GM06990 (cell line): ENCODE data around the gene RSBN1L.

Source experiments
- DNase-seq: peaks from one replicate; pipeline ENCODE4 v3.0.0-alpha.2; 2011; ENCODE audit not compliant: insufficient read length; ENCODE audit errors: extremely low read depth
- H3K27me3 ChIP-seq: replicated peaks from 2 replicates; pipeline ENCODE4 v1.6.0; 2011; ENCODE audit warnings: low read length; ENCODE audit not compliant: control insufficient read depth, insufficient read depth
- H3K36me3 ChIP-seq: 2 replicates; pipeline ENCODE4 v1.5.1; 2011; ENCODE audit warnings: low read length; ENCODE audit not compliant: control insufficient read depth, insufficient read depth
- H3K4me3 ChIP-seq: replicated peaks from 2 replicates; pipeline ENCODE4 v1.5.1; 2011; ENCODE audit warnings: low read depth, mild to moderate bottlenecking, control low read depth, low read length
- TF ChIP-seq, protein P1 (sequence below): IDR thresholded peaks from 2 replicates; pipeline ENCODE4 v1.5.1; 2011; ENCODE audit warnings: low read length, control low read depth, mild to moderate bottlenecking, inconsistent platforms; ENCODE audit not compliant: insufficient read depth, poor library complexity, severe bottlenecking

The RSBN1L gene

DNA sequence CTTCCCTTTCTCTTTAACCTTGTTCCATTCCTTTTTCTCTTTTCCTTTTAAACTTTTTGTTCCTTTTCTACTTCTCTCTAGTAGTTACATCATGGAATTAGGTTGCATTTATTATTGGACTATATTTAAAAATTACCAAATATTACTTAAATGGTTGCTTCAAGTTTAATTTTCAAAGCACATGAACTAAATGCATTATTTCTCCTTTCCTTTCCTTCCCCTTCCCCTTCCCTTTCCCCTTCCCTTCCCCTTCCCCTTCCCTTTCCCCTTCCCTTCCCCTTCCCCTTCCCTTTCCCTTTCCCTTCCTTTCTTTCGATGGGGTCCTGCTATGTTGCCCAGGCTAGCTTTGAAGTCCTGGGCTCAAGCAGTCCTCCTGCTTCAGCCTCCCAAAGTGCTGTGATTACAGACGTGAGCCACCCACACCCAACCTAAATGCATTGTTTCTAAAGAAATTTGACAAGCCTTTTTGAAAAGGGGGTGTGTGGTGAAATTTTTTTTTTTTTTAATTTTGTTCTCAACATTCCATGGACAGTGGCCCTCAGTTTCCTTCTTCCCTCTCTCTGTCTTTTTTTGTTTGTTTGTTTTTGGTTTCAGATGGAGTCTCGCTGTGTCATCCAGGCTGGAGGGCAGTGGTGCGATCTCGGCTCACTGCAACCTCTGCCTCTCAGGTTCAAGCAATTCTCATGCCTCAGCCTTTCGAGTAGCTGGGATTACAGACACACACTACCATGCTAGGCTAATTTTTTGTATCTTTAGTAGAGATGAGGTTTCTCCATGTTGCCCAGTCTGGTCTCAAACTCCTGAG lies 70.7 kb downstream of the RSBN1L start:
- Histone ChIP-seq H3K36me3 (peaks cover 3% of the 10 kb centered on the region; the same call in 1 of the 2 replicates), H3K4me3 (no peak overlapping the region), H3K27me3 (no peaks in the 10 kb centered on the region)
- TF ChIP-seq, protein P1, sequence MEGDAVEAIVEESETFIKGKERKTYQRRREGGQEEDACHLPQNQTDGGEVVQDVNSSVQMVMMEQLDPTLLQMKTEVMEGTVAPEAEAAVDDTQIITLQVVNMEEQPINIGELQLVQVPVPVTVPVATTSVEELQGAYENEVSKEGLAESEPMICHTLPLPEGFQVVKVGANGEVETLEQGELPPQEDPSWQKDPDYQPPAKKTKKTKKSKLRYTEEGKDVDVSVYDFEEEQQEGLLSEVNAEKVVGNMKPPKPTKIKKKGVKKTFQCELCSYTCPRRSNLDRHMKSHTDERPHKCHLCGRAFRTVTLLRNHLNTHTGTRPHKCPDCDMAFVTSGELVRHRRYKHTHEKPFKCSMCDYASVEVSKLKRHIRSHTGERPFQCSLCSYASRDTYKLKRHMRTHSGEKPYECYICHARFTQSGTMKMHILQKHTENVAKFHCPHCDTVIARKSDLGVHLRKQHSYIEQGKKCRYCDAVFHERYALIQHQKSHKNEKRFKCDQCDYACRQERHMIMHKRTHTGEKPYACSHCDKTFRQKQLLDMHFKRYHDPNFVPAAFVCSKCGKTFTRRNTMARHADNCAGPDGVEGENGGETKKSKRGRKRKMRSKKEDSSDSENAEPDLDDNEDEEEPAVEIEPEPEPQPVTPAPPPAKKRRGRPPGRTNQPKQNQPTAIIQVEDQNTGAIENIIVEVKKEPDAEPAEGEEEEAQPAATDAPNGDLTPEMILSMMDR, result no peak
- DNase-seq, result no peak

DNA sequence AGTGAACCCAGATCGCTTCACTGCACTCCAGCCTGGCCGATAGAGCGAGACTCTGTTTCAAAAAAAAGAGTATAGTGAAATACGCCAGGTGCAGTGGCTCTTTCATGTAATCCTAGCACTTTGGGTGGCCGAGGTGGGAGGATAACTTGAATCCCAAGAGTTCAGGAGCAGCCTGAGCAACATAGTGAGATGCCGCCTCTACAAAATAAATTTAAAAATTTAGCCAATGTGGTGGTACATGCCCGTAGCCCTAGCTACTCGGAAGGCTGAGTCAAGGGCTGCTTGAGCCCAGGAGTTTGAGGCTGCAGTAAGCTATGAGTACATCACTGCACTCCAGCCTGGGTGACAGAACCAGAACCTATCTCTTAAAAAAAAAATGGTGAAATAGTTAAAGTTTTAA lies 74.1 kb downstream of the RSBN1L start:
- Histone ChIP-seq H3K36me3 (peaks cover 3% of the 10 kb centered on the region; the same call in 1 of the 2 replicates), H3K27me3 (no peaks in the 10 kb centered on the region), H3K4me3 (no peak overlapping the region)
- no peak for DNase-seq
- TF ChIP-seq, protein P1, result no peak

DNA sequence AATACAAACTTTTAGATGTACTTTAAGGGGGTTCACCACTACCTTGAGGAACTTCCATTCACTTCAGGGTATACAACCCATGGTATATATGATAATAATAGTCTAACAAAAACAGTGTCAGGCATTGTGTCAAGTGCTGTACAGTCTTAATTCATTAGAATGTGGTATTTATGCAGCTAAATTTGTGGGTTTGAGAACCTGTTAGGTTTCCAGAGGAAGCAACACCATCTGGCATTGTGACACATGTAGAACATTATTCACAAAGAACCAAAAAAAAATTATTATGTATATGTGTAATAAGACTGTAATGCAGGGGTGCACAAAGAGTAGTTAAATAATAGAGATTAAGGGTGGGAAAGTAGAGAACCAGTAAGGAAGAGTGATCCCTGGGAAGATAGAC lies 75.6 kb downstream of the RSBN1L start:
- TF ChIP-seq, protein P1, result no peak
- DNase-seq, result no peak
- Histone ChIP-seq H3K4me3 (no peak overlapping the region), H3K27me3 (no peaks in the 10 kb centered on the region), H3K36me3 (peaks cover 3% of the 10 kb centered on the region; the same call in 1 of the 2 replicates)

GRCh38 chr7:77778535-77778934 lies 82.3 kb downstream of the RSBN1L start:
- TF ChIP-seq, protein P1, result no peak
- Histone ChIP-seq H3K36me3 (peaks cover 3% of the 10 kb centered on the region), H3K27me3 (no peaks in the 10 kb centered on the region), H3K4me3 (no peak overlapping the region)
- no peak for DNase-seq

- no peak overlapping the region for H3K4me3 ChIP-seq
- TF ChIP-seq, protein P1, result no peak
These were observed 86.1 kb downstream of the RSBN1L start for GRCh38 chr7:77782383-77782782.

DNA sequence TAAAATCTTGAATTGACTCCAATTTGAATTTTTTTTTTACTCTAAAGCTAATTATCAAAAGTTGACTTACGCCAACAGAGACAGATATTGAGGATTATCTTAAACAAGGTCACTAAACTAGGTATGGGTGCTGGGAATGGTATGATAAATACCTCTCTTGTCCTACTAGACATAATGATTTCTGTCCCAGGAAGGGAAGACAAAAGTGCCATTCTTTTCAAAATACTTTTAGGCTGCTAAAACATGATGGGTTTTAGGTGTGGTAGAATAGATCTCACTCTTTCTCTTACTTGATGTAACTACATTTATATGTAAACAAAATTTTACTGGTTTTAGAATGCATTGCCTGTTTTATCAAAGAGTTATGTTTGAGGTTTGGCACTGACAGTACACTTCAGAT lies 86.9 kb downstream of the RSBN1L start:
- DNase-seq, result no peak
- TF ChIP-seq, protein P1, result no peak
- H3K4me3 ChIP-seq, result no peak overlapping the region
- peaks cover 3% of the 10 kb centered on the region for H3K36me3 ChIP-seq
- no peaks in the 10 kb centered on the region for H3K27me3 ChIP-seq

More at GRCh38 chr7:77782383-77782782, 86.1 kb downstream of the RSBN1L start:
- Histone ChIP-seq H3K36me3 (peaks cover 3% of the 10 kb centered on the region), H3K27me3 (no peaks in the 10 kb centered on the region)
- no peak for DNase-seq
